SK-N-SH (cell line): ENCODE measurements around the gene APLP2. TPM values are rescaled to one million over a fixed set of nuclear protein-coding genes. Genes with fewer than 3 reads are reported as not detected.

Experiments used
- polyA plus RNA-seq, 3 experiments: library from polyadenylated mRNA; depleted of rRNA; stranded (reverse); fragments of >200 nt; gene quantifications; 2 replicates each; pipeline ENCODE4 v1.2.3, GENCODE V29; 2012
- small RNA-seq, 7 experiments: library from RNA; depleted of rRNA; stranded (forward); fragments of <200 nt; gene quantifications; one replicate each; pipeline ENCODE3, GENCODE V24; 2012

The APLP2 gene
- polyA plus RNA-seq, 1 of the 3 experiments (the other 2 are of a cell fraction): 424 TPM

Small RNA genes lying within 50 kb of the gene (small RNA-seq; reads per million reads assigned to genes)
- gene RF00015 (0 reads per million in 7 experiments), gene RPL34P21 (0 reads per million in 7 experiments)

Other genes with a start within 250 kb of the APLP2 start
- gene NFRKB, start 174.3 kb upstream of the APLP2 start, polyA plus RNA-seq (2012; rRNA removed): 13.5 and 14.6 TPM in 2 replicates
- 1.9 and 2.7 TPM in 2 replicates for gene PRDM10, start 67.1 kb upstream of the APLP2 start, polyA plus RNA-seq (2012; rRNA removed)
- not detected in 2 replicates for gene ST14, start 89.9 kb downstream of the APLP2 start, polyA plus RNA-seq (2012; rRNA removed)
- gene ZBTB44, start 245.0 kb downstream of the APLP2 start, polyA plus RNA-seq (2012; rRNA removed): 5.0 and 6.9 TPM in 2 replicates